HepG2 (cell line): ENCODE results near the gene PFN4. TPM values are rescaled to one million over a fixed set of nuclear protein-coding genes. Genes with fewer than 3 reads are reported as not detected.

ENCODE experiments used
- ATAC-seq: fragments of 200-7000 bp; cut with Tn5 transposase; 3 replicates; pipeline ENCODE4 v1.9.1; 2020; ENCODE audit warnings: mild to moderate bottlenecking, moderate library complexity
- BruUV-seq: library from RNA; stranded (reverse); fragments of 400-500 nt; replicated peaks from 2 replicates; lab custom pipeline; 2021; lab: Mats Ljungman, UMichigan
- CTCF ChIA-PET: fragments of 300-600 bp; formaldehyde crosslinking; extraction: SDS; loops from one replicate; lab custom pipeline; 2021; ENCODE audit warnings: low total read pairs, inconsistent platforms, low intra/inter-chr PET ratio; lab: Yijun Ruan, JAX
- POLR2A ChIA-PET: fragments of 350-600 bp; sonication (Branson Sonifier 250); formaldehyde crosslinking; loops from one replicate; lab custom pipeline; 2020; ENCODE audit warnings: antibody characterized with exemption, inconsistent platforms; lab: Yijun Ruan, JAX
- DNase-seq: peaks from one replicate; pipeline ENCODE4 v3.0.0-alpha.2; 2015; ENCODE audit warnings: low spot score
- FAIRE-seq: peaks from 3 replicates; lab custom pipeline; 2011; peaks lifted over from hg19 to GRCh38; lab: Jason Lieb, UNC
- H2AFZ ChIP-seq: one replicate; pipeline ENCODE4 v1.6.1; 2011; ENCODE audit warnings: low read length, inconsistent platforms
- H3K27ac ChIP-seq: fragments of 300-600 bp; 3 replicates; pipeline ENCODE4 v1.8.0; 2011; ENCODE audit warnings: mixed run types, mild to moderate bottlenecking, mixed read lengths, low read length, inconsistent platforms; ENCODE audit not compliant: insufficient read depth; ENCODE audit errors: extremely low read length
- H3K27me3 ChIP-seq, 2 experiments: fragments of 200-600 bp in 1 of 2; 2 replicates in 1 of 2; 3 replicates in 1 of 2; pipeline versions ENCODE4 v1.6.0 to v1.8.0; 2011; ENCODE audit warnings: low read length in 2 of 2, mild to moderate bottlenecking in 2 of 2, moderate library complexity in 2 of 2, inconsistent platforms in 1 of 2; ENCODE audit not compliant: insufficient read depth in 2 of 2, control insufficient read depth in 1 of 2
- H3K36me3 ChIP-seq, 2 experiments: fragments of 200-600 bp in 1 of 2; replicated peaks in 1 of 2; 2 replicates in 1 of 2; 3 replicates in 1 of 2; pipeline versions ENCODE4 v1.5.1 to v1.8.0; 2011; ENCODE audit warnings: low read length in 2 of 2, inconsistent platforms in 1 of 2; ENCODE audit not compliant: insufficient read depth in 2 of 2, control insufficient read depth in 1 of 2
- H3K4me1 ChIP-seq: 2 replicates; pipeline ENCODE4 v1.5.1; 2012; ENCODE audit warnings: low read length, inconsistent platforms; ENCODE audit not compliant: insufficient read depth
- H3K4me2 ChIP-seq: 2 replicates; pipeline ENCODE4 v1.6.0; 2011; ENCODE audit warnings: low read depth, low read length, inconsistent platforms
- H3K4me3 ChIP-seq, 3 experiments: fragments of 200-600 bp in 1 of 3; sonication (generic), shearing (Covaris generic) in 1 of 3; replicated peaks in 1 of 3; 2 replicates each; pipeline ENCODE4 v1.5.1; 2011 to 2016; ENCODE audit warnings: low read length in 3 of 3, inconsistent platforms in 2 of 3, low read depth in 2 of 3, mild to moderate bottlenecking in 2 of 3, control low read depth in 1 of 3, mixed read lengths in 1 of 3; ENCODE audit not compliant: insufficient read depth in 1 of 3
- H3K79me2 ChIP-seq: one replicate; pipeline ENCODE4 v1.6.1; 2011; ENCODE audit warnings: low read length, inconsistent platforms; ENCODE audit not compliant: insufficient read depth
- H3K9ac ChIP-seq: 2 replicates; pipeline ENCODE4 v1.6.0; 2011; ENCODE audit warnings: mild to moderate bottlenecking, low read depth, low read length, inconsistent platforms; ENCODE audit not compliant: insufficient read depth
- H3K9me3 ChIP-seq: 2 replicates; pipeline ENCODE4 v1.5.1; 2012; ENCODE audit warnings: mild to moderate bottlenecking, low read length
- H4K20me1 ChIP-seq: 2 replicates; pipeline ENCODE4 v1.6.0; 2011; ENCODE audit warnings: inconsistent platforms, mild to moderate bottlenecking, low read length, moderate library complexity; ENCODE audit not compliant: insufficient read depth
- ZFY ChIP-seq: sonication (generic); formaldehyde crosslinking; IDR thresholded peaks from 2 replicates; pipeline ENCODE4 v1.4.0; 2020; ENCODE audit warnings: missing genetic modification reagents
- ZNF770 ChIP-seq: sonication (generic); formaldehyde crosslinking; IDR thresholded peaks from 2 replicates; pipeline ENCODE4 v1.5.0; 2020; ENCODE audit warnings: mild to moderate bottlenecking, missing genetic modification reagents
- whole genome bisulfite sequencing: methylation state at CpG from one replicate; pipeline ENCODE4 v1.1.6; 2017; ENCODE audit warnings: low lambda C conversion rate; 5-methylcytosine and 5-hydroxymethylcytosine counted together
- in situ Hi-C: cut with HindIII; loops from 2 replicates; pipeline ENCODE4 v1.10.0; 2017; ENCODE audit warnings: low pct_unique_long_range_greater_than_20kb; ENCODE audit not compliant: extremely low pct_ligation_motif_present
- intact Hi-C: fragments of 100-400 bp; cut with micrococcal nuclease; formaldehyde crosslinking; loops from one replicate; pipeline ENCODE4 v1.10.0; 2022; ENCODE audit not compliant: unreplicated experiment
- polyA plus RNA-seq, 8 experiments: library from polyadenylated mRNA; depleted of rRNA in 3 of 8; stranded (reverse) in 7 of 8; unstranded in 1 of 8; fragments of >200 nt; fragmentation: Illumina TruSeq in 4 of 8; extraction: Trizol in 4 of 8; gene quantifications; 2 replicates each; pipeline versions ENCODE4 v1.2.1 to v1.2.3, GENCODE V29; 2011 to 2016; ENCODE audit warnings: low read depth in 4 of 8, missing spikeins in 1 of 8, mixed read lengths in 1 of 8; ENCODE audit not compliant: insufficient read depth in 1 of 8
- total RNA-seq, 5 experiments: library from RNA; depleted of rRNA; stranded (reverse); fragments of >200 nt; fragmentation: Illumina TruSeq; extraction: Trizol; gene quantifications; 2 replicates each; pipeline ENCODE4 v1.2.3, GENCODE V29; 2016; ENCODE audit warnings: low read depth in 1 of 5
- TF ChIP-seq, protein P1 (sequence below): sonication (generic); formaldehyde crosslinking; IDR thresholded peaks from 2 replicates; pipeline ENCODE4 v1.4.0; 2020; ENCODE audit warnings: missing genetic modification reagents, borderline replicate concordance

PFN4 gene
- total and polyA plus RNA-seq, 2 of the 13 experiments (the other 11 are each of a cell fraction or from before 2014, with no cell fraction given) = 0.12 to 0.20 TPM

DNA sequence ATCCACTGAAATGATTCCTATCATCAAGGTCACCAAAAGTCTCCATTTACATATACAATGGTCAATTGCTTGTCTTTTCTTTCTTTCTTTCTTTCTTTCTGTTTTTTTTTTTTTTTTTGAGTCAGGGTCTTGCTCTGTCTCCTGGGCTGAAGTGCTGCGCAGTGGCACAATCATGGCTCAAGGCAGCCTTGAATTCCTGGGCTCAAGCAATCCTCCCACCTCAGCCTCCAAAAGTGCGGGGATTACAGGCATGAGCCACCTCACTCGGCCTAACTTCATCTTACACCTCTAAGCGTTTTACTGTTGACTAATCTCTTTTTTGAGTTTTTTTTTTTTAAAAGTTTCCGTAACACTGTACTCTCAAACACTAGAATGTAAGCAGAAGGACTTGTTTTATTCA lies 47.9 kb downstream of the PFN4 start:
- DNase-seq (no peak), ATAC-seq (no peak), FAIRE-seq (no peak)
- in situ Hi-C loops (no loop called here), intact Hi-C loops (no loop called here)
- Histone ChIP-seq H3K9me3 (no peaks in the 10 kb centered on the region), H3K79me2 (peaks cover 28% of the 10 kb centered on the region), H4K20me1 (no peaks in the 10 kb centered on the region), H3K9ac (peak overlapping the region; percentile 85), H2AFZ (no peak overlapping the region), H3K27me3 (no peaks in the 10 kb centered on the region; a peak in 1 of 5 replicates), H3K4me1 (peaks cover 15% of the 10 kb centered on the region), H3K4me2 (peak overlapping the region; percentile 72), H3K27ac (peak overlapping the region; percentile 59), H3K36me3 (peaks cover 6 to 25% of the 10 kb centered on the region in 2 experiments), H3K4me3 (peak overlapping the region; percentile 76 to 100 (median 94))
- ChIA-PET CTCF (interaction anchor here (2.3 kb wide), 1 partner anchor 89 kb away, joined by 10 read pairs; no protein-coding TSS in a partner anchor), POLR2A (interaction anchor here (1.6 to 2.6 kb wide), 3 partner anchors 9 to 60 kb away, joined by 4 to 38 read pairs (median 17); partner anchors contain the start of gene TP53I3)
- TF ChIP-seq ZNF770 (peak; percentile 66; the same call in 1 of the 2 replicates), ZFY (no peak)
- TF ChIP-seq, protein P1, sequence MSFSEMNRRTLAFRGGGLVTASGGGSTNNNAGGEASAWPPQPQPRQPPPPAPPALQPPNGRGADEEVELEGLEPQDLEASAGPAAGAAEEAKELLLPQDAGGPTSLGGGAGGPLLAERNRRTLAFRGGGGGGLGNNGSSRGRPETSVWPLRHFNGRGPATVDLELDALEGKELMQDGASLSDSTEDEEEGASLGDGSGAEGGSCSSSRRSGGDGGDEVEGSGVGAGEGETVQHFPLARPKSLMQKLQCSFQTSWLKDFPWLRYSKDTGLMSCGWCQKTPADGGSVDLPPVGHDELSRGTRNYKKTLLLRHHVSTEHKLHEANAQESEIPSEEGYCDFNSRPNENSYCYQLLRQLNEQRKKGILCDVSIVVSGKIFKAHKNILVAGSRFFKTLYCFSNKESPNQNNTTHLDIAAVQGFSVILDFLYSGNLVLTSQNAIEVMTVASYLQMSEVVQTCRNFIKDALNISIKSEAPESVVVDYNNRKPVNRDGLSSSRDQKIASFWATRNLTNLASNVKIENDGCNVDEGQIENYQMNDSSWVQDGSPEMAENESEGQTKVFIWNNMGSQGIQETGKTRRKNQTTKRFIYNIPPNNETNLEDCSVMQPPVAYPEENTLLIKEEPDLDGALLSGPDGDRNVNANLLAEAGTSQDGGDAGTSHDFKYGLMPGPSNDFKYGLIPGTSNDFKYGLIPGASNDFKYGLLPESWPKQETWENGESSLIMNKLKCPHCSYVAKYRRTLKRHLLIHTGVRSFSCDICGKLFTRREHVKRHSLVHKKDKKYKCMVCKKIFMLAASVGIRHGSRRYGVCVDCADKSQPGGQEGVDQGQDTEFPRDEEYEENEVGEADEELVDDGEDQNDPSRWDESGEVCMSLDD = no peak
- BruUV-seq = no TSS peak
- 42% methylated on average over 5 of the region's 5 CpGs for WGBS
